Myocyte (in vitro differentiated cells): ENCODE results near the gene ANGPTL1. TPM values are rescaled to one million over a fixed set of nuclear protein-coding genes. Genes with fewer than 3 reads are reported as not detected.

Experiments
- total RNA-seq: library from RNA; depleted of rRNA; stranded (reverse); fragments of >200 nt; gene quantifications from 2 replicates; pipeline ENCODE4 v1.2.3, GENCODE V29; 2014

Gene ANGPTL1
- total RNA-seq, 1 donor from 2014 or later = 7.1 TPM

Other genes starting within 250 kb of the ANGPTL1 start
- gene RALGPS2, start 145.8 kb downstream of the ANGPTL1 start, total RNA-seq = 43.1 and 44.0 TPM in 2 replicates
- 55.3 and 56.6 TPM in 2 replicates for gene FAM20B, start 154.8 kb upstream of the ANGPTL1 start, total RNA-seq
- 64.2 and 94.8 TPM in 2 replicates for gene TOR3A, start 211.0 kb upstream of the ANGPTL1 start, total RNA-seq